GM20431 (cell line): ENCODE measurements around the gene ZNF366.

ENCODE experiments used
- in situ Hi-C: fragments of 300-500 bp; cut with MseI, MboI; formaldehyde crosslinking; loops from one replicate; pipeline ENCODE4 v1.15.0; 2020; ENCODE audit warnings: low sequenced_read_pairs; ENCODE audit not compliant: unreplicated experiment

ZNF366 gene

DNA sequence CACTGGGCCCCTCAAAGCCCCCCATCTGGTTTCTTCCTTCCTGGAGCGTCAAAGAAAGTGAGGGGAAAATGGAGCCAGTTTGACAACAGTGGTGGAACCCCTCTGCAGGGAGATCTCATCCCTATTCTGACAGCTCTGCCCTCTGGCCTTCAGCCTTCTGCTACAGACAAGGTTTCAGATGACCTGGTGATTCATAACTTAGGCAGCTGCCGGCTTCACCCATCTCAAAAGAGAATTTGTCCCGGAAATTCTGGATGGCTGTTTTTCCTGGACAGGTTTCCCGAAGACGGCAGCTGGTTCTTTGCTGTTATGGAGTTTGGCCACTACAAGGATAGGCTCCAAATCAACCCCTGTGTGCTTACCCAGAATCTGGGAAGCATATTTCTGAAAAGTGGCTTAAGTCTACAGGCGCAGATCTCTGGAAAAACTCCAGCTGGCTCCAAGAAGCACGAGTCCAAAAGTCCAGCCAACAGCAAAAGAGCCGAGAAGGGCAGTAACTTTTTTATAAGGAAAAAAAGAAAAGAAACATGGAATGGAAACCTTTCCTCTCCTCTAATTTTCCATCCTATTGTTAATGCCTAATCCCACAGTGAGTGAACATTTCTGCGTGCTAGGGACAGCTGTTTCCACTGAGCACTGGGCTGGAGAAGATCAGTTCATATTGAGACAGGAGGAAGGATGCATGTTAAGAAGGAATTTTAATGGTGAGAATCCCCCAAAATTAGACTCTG is 54.5 kb downstream of the ZNF366 start:
- in situ Hi-C loops = no loop called here

DNA sequence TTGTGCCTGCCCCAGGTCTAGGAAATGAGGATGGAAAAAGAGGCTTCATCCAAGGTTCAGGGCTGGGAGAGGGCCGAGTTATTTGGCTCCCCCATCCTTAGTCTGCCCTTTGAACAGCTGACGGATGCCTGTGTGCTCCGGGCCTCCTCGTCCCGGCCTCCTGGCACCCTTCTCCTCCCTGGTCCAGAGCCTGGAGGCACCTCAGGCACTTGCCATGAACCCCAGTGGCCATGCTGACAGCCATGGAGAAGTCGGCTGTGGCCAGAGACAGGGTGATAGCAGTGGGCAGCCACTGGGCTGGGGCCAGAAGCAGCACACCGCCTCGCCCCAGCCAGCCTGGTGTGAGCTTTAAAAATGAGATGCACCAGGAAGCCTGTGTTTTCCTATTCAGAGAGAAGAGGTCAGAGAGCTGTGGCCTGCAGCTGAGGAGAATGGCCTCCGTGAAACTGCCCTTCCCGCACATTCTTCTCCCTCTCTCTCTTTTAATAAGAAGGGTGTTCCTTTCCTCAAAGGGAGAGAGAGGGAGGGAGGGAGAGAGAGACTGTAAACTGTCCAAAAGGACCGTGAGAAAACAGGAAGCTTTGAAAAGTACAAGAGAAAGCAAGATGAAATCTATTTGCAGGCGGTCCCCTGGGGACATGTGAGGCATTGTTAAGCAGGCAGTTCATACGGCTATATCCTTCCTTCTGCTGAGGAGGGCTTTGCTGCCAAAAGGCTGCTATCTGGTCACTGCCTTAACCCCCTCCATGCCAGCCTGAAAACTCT is 55.3 kb downstream of the ZNF366 start:
- in situ Hi-C loops = no loop called here

DNA sequence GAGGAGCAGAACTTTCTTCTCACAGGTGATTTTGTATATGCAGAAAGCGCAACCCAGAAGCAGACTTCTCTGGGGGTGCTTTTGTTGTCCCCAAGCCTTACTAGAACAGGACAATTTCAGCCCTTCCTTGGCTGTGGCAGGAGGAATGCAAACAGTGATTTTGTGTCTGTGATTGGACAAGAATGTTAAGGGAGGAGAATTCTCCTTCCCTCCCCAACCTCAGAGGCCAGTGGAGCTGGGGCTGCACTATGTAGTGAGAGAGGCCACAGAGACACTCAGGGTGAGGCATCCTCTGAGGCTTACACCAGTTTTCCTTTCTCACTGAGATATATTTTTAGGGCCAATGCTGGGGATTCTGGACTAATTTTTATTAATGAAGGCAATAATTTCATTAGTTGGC is 58.8 kb downstream of the ZNF366 start:
- in situ Hi-C loops = no loop called here

DNA sequence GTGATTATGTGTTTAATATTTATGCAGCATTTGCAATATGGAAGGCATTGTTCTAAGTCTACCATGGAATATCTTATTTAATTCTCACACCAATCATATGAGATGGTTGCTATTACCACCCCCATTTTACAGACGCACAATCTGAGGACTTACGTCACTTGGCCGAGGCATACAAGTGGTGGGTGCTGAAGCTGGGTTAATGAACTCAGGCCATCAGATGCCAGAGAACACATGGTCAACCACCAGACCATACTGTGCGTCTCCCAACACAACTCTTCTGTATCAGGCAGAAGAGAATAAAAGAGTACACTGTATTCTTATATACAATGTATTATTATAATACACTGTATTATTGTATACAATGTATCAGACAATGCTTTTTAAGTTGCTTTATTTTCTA is 59.5 kb downstream of the ZNF366 start:
- in situ Hi-C loops = no loop called here

DNA sequence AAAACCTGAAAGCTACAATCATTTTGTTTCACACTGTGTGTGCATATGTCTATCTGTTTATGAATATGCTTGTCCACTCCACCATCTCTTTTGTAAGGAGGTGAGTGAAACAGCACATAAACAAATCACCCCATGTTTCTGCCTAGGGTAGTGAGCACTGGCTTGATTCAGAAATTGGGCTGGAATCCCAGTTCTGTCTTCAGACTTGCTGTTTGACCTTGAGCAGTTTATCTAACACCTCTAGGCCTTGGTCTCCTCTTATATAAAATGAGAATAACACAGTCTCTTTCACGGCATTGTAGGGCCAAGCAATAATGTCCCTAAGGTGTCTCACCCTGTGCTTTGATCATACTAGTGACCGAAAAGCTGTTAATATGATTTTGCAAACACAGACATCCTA is 61.2 kb downstream of the ZNF366 start:
- in situ Hi-C loops = no loop called here

DNA sequence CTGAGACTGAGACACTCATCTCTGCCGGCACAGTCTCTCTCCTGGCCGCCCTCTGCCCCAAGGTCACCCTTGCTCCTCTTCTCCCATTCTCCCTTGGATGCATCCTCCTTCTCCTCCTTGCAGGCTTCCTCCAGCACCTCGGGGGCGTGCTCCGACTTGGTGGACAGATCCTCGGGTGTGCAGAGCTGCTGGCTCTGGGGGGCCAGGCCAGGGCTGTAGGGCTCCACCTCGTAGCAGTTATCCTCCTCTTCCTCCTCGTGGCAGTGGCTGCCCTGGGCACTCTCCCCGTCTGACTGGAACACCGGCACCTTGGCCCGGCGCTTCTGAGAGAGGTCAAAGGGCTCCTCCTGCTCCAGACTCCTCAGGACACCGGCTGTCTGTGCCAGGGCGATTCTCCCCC is 63.3 kb downstream of the ZNF366 start:
- in situ Hi-C loops = no loop called here

DNA sequence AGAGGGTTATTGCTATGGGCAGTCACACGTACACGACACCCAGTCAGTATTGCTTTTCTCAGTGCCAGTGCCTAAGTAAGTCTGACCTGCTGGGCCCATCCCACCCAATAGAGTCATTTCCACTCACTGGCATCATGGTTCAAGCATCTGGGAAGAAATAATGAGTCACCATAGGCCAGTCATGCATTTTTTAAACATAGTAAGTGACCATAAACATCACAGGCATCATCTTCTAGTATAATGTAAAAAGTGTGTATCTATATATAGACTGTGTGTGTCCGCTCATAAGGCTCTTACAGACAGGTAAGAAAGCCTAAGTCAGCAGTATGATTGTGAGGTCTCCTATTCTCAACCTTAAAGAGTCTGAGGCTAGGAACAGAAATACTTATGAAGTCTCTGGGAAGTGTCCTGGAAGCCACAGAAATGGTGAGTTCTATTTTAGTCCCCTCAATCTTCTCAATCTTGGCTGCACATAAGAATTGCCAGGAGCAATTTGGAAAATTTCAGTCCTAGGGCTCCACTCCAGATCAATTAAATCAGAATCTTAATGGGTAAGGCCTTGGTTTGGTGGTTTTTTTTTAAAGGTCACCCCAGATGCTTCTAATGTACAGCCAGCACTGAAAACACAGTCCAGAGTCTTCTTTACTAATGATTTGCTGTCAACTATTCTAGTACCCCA is 65.2 kb downstream of the ZNF366 start:
- in situ Hi-C loops = no loop called here

DNA sequence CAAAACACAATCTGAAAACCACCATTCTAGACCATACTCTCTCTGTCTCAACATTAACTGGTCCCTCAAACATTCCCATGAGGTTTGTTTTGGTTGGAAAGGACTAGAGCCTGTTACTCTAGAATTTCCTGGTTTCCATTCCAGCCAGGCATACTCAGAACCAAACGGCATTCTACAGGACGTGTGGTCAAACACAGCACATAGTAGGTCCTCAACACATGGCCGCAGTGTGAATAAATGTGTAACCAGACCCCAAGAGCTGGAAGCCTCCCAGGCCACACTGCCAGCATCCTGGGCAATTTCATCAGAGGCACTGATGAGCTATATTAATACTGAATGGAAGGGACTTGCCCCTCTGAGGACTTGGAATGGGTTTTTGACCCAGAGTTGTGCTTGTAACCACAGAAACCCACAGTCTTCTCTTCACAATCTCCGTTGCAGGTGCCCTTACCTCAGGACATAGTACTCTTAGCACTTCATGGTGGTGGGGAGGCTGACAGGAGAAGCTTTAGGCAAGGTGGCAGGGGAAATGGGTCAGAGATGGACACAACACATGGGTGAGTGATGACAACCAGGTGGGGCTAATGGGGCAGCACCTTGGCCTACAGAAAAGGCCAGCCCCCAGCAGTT is 66.0 kb downstream of the ZNF366 start:
- in situ Hi-C loops = no loop called here

DNA sequence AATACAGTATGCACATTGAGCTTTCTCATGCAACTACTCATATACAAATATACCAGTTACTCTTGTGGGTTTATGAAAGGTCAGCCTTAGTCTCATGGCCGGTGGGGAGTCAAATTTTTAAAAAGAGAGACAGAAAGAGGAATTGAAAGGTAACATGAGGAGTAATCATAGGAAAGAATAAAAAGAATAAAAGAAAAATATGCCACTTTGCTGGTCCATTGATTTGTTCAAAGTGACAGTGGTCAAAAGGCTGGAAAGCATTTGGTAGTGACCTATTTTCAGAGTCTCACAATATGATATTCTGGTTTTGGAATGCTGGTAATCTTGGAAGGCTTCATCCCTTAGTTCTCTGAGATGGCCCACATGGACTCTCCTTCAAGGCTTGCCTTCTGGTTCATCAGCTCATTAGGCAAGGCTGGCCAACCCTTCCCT is 67.0 kb downstream of the ZNF366 start:
- in situ Hi-C loops = no loop called here

DNA sequence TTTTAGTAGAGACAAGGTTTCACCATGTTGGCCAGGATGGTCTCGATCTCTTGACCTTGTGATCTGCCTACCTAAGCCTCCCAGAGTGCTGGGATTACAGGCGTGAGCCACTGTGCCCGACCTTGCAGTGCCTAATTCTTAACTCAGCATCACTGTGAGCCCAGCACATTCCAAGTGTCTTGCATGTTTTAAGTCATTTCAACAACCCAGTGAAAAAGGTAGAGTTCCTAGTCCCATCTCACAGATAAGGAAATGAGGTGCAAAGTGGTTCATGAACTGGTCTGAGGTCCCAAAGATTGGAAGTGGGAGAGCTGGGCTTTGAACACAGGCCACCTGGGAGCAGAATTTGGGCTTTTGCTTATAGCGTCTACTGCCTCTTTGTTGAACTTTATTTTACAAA is 68.0 kb downstream of the ZNF366 start:
- in situ Hi-C loops = no loop called here

DNA sequence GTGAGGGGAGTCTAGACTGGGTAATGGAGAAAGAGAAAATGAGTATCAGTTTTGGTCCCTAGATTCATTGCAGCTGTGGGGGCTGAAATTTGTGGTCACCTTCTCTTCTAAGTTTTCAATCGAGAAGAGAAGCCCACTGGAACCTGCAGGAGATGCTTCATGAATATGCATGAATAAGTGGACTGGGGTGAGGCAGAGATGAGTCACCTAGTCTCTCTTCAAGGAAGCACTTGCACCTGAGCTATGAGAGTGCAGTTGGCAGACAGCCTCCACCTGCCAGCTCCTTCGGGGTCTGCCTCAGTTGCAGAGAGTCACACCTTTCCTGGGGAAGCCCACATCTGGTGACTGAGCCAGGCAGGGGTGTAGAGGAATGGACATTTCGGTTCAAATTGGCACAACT is 69.1 kb downstream of the ZNF366 start:
- in situ Hi-C loops = no loop called here

DNA sequence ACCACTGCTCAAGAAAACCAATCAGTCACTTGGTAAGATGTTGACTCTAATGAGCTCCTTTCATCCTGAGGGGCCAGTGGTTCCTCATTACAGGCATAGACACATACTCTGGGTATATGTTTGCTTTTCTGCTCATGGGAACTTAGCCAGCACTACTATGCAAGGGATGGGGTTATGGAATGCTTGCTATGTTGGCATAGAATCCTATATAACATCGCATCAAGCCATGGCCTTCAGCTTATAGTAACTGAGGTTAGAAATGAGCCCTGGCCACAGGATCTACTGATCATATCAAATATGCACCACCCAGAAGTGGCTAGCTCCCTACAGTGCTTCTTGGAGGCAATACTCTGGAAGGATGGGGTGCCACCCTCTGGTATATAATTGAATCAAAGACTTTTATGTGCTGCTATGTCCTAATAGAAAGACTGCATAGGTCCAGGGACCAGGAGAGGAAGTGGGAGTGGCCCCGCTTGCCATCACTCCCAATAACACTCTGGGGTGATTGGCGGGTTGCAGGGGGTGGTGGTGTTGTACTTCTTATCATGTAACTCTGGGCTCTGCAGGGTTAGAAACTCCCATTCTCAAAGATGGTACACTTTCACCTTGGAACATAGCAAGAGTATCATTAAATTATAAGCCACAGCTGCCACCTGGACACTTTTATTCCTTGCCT is 70.3 kb downstream of the ZNF366 start:
- in situ Hi-C loops = no loop called here

DNA sequence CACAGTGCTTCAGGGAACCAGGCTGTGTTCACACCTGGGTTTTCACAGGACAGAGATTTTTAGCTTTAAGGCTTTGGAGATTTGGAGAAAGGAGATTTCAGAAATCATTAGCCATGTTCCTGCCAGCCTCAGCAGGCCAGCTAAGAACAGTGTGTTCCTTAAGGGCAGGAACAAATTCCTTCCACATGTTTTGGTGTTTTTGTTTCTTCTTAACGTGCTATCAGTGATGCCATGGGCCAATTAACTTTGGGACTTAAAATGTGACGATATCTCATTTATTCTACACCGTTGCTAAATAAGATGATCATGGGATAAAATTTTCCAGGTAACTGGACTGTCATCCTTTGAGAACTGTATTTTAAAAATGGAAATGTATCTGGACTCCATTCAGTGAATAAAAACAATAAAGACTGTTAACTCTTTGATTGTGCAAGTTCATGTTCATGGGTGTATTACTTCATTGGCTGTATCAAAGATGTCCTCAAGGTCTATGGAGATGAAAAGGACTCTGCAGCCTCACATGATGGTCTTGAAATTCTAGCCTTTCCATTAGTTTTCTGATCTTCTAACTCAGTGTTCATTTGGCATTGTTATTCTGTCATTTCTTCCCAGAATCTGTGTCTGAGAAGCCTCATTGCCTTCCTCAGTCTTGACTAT is 72.3 kb downstream of the ZNF366 start:
- in situ Hi-C loops = no loop called here

DNA sequence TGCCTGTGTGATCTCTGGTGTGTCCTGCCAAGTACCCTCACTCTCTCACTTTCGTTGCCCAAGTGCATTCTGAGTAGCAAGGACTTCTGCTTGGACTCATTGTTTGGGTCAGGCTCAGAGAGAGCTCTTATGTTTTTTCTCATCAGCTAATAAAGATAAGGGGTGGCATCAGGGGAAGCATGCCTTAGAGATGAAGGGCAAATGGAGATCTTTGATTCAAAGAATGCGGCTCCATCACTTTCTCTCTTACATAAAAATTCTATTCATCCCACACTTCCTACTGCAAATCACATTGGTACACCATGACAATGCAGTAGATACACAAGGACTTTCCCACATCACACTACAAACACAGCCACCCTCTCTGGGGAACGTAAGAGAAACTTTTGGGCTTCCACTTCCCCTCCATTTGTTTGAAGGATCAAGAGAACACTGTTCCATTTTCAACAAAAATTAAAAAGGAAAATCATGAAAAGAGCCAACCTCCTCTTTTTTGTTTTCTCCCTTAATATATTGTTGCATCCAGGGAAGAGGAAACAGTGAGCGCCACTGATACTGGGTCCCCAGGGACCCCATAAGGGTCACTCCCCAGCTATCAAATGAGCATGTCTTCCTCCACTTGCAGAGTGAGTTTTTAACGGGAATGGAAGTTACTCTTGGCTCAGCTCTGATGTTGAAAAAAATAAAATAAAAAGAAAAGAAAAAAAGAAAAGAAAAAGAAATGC is 73.0 kb downstream of the ZNF366 start:
- in situ Hi-C loops = no loop called here

DNA sequence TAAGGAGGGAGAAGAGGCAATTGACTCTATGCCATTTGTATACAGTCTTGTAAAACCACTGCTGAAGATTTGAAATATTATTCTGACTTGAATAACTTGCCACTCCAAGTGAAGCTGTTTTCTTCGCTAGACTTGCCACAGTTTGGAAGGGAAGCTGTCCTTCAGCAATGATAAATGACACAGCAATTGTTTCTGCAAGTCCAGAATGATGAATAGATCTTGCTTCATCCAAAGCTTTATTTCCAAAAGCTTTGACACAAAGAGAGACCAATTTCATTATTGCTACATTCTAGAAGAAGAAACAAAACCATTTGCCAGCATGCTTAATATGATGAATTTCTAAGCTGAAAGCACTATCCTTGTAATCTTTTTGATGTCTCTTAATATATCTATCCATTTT is 73.7 kb downstream of the ZNF366 start:
- in situ Hi-C loops = no loop called here

DNA sequence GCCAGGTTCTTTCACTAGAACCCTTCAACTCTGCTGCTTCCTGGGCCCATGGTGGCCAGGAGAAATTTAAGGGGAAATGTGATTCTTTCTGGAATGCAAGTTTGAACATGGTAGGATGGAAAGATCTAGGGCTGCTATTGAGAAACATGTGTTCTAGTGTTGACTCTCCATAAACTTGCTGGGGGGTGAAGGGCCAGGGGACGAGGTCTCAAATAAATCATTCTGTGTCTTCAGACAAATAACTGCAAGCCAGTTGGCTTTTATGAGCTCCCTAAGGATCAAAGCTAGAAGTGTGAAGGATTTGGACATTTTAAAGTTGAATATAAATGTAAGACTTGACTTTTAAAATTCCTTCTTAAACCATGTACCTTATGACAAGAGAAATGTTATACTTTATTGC is 78.5 kb downstream of the ZNF366 start:
- in situ Hi-C loops = no loop called here

DNA sequence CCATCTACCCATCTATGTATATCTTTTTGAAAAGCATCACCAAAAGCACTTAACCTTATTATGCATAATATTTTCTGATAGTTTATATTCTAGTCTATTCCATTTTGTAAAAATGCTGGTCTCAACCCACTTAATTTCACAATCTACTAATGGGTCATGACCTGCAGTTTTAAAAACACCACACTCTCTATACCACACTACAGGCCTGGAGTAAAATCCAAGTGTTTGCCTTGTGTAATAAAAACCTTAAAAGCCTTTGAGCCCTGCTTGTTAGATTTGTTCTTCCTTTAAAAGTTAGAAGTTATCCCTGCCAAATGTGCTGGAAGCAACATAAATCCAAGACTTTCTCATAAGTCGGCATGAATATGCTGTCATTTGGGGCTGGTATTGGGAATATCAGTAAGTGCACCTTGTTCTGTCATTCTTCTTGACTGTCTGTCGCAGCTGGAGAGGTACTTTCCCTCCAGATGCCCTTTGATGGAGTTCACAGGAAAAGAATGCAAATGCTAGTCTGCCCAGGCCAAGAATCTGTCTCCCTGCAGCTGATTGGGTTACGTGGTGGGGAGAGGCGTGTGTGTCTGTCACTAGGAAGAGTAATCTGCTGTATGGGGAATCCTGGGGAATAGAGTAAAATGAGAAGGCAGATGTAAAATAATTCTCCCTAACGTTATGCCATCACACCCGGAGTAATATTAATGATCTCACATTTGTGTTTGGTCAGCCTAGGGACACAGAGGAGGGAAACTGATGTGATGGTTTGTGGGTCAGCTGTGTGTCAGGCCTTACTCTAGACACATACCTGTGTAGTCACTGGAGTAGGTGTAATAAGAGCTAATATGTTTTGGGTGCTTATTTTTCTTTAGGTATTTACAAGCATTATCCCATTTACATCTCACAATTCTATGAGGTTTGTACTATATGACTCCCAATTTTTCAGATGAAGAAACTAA is 79.4 kb downstream of the ZNF366 start:
- in situ Hi-C loops = no loop called here

DNA sequence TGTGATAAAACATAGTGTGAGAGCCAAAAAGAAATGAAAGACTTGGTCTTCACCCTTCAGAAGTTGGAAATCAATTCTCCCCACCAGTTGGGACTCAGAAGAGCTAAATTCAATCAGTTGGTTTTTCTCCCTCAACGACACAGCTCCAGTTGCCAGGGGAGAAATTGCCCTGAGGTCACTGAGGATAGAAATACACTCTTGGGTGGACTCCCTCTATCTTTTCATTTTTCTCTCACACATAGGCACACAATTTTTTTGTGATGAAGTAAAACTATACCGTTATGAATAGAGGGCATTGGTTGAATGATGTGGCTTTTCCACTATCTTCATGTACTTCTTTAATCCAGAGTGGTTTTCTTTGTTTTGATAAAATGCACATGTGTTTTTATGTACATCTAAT is 80.2 kb downstream of the ZNF366 start:
- in situ Hi-C loops = no loop called here
